NB4 (cell line): ENCODE results near the gene ALDOA.

Experiments
- DNase-seq: peaks from one replicate; pipeline ENCODE4 v3.0.0; 2010; ENCODE audit warnings: low read depth
- H3K4me3 ChIP-seq: one replicate; pipeline ENCODE4 v1.5.1; 2011; ENCODE audit warnings: mild to moderate bottlenecking, low read depth, low read length, moderate library complexity
- CTCF ChIP-seq: IDR thresholded peaks from one replicate; pipeline ENCODE4 v1.5.1; 2012; ENCODE audit warnings: low read depth, low read length
- MAX ChIP-seq: IDR thresholded peaks from 2 replicates; pipeline ENCODE4 v1.6.1; 2011; ENCODE audit warnings: low read depth, low read length
- MYC ChIP-seq: IDR thresholded peaks from 2 replicates; pipeline ENCODE4 v1.6.1; 2011; ENCODE audit warnings: low read depth, low read length
- POLR2A ChIP-seq: IDR thresholded peaks from 2 replicates; pipeline ENCODE4 v1.6.1; 2011; ENCODE audit warnings: mild to moderate bottlenecking; ENCODE audit not compliant: insufficient read length; ENCODE audit errors: extremely low read depth

The ALDOA gene

GRCh38 chr16:30076276-30076791 lies 10.8 kb downstream of the ALDOA start:
- DNase-seq = no peak
- H3K4me3 ChIP-seq = peak overlapping the region; percentile 91
- no peak for TF ChIP-seq CTCF
- TF ChIP-seq POLR2A = no peak
- TF ChIP-seq MAX = no peak
- TF ChIP-seq MYC = no peak

- no peak for DNase-seq
- peak overlapping the region; percentile 91 for H3K4me3 ChIP-seq
Observed at GRCh38 chr16:30077656-30078055, 12.1 kb downstream of the ALDOA start.

GRCh38 chr16:30078744-30079143 lies 13.2 kb downstream of the ALDOA start:
- H3K4me3 ChIP-seq = no peak overlapping the region
- no peak for DNase-seq
- no peak for TF ChIP-seq MAX
- no peak for TF ChIP-seq POLR2A
- TF ChIP-seq MYC = no peak
- no peak for TF ChIP-seq CTCF

More at GRCh38 chr16:30077656-30078055, 12.1 kb downstream of the ALDOA start:
- TF ChIP-seq MYC (no peak), CTCF (no peak), POLR2A (no peak), MAX (no peak)

- no peak for DNase-seq
- H3K4me3 ChIP-seq = no peak overlapping the region
- TF ChIP-seq POLR2A (no peak), MAX (no peak), MYC (no peak), CTCF (no peak)
Observed at GRCh38 chr16:30079480-30079879, 13.9 kb downstream of the ALDOA start.

GRCh38 chr16:30082545-30083090 lies 17.1 kb downstream of the ALDOA start:
- TF ChIP-seq MAX = no peak
- no peak for TF ChIP-seq POLR2A
- TF ChIP-seq CTCF = peak; percentile 30
- H3K4me3 ChIP-seq = no peak overlapping the region
- no peak for DNase-seq
